Measurements from ENCODE around the gene ALG1L2.

DNA sequence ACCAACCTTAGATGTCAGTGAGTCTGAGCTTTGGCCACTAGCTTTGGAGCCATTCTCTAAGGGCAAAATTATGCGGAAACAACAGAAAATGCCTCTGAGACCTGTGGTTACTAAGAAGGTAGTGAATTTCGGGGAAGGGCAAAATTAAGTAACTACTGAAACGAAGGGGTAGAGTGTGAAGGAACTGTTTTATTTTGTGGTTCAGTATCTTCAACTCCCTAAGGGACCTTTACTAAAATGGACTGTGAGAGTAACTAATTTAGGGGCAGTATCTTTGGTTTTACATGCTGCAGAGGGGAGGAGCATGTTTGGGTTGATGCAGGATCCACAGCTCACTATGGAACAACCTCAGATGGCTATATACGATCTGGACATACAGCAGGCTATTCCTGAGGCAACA, 8.0 kb upstream of the ALG1L2 start:
- TF ChIP-seq EZH2 (IDR thresholded peaks at IDR 0.05; ENCODE audit: insufficient read depth, poor library complexity, severe bottlenecking) = no peak
- no peak for TF ChIP-seq EZH2phosphoT487 (IDR thresholded peaks at IDR 0.05; ENCODE audit: insufficient read depth, low read depth)

Data from GM23248 (cell line).